HepG2 (cell line): ENCODE measurements around the gene ABCA2. TPM values are rescaled to one million over a fixed set of nuclear protein-coding genes. Genes with fewer than 3 reads are reported as not detected.

Experiments
- DMAP1 ChIP-seq: IDR thresholded peaks from 2 replicates; pipeline ENCODE4 v1.6.1; 2016
- DR1 ChIP-seq: sonication (generic); formaldehyde crosslinking; IDR thresholded peaks from 2 replicates; pipeline ENCODE4 v1.8.0; 2021; ENCODE audit warnings: mild to moderate bottlenecking, missing genetic modification reagents, inconsistent platforms
- FOXK1 ChIP-seq: sonication (generic); formaldehyde crosslinking; IDR thresholded peaks from 2 replicates; pipeline ENCODE4 v1.4.0; 2020; ENCODE audit warnings: low read depth, missing genetic modification reagents, borderline replicate concordance
- HNRNPLL ChIP-seq: fragments of 200-400 bp; formaldehyde crosslinking; IDR thresholded peaks from 2 replicates; pipeline ENCODE4 v1.6.1; 2017; ENCODE audit warnings: mild to moderate bottlenecking, low read depth, low read length; ENCODE audit not compliant: poor library complexity, severe bottlenecking
- ISL2 ChIP-seq: sonication (generic); formaldehyde crosslinking; IDR thresholded peaks from 2 replicates; pipeline ENCODE4 v1.5.0; 2020; ENCODE audit warnings: missing genetic modification reagents
- KLF6 ChIP-seq: IDR thresholded peaks from 2 replicates; pipeline ENCODE4 v1.8.0; 2016; ENCODE audit warnings: missing biosample characterization, missing genetic modification reagents
- LRRFIP1 ChIP-seq: sonication (generic); formaldehyde crosslinking; conservative IDR thresholded peaks from 2 replicates; pipeline ENCODE4 v1.4.0; 2020; ENCODE audit warnings: missing genetic modification reagents
- NFKB2 ChIP-seq: sonication (generic); formaldehyde crosslinking; IDR thresholded peaks from 2 replicates; pipeline ENCODE4 v1.4.0; 2020; ENCODE audit warnings: missing genetic modification reagents, borderline replicate concordance
- NR2F2 ChIP-seq: IDR thresholded peaks from 2 replicates; pipeline ENCODE4 v1.6.1; 2012; ENCODE audit warnings: low read depth, inconsistent platforms, borderline replicate concordance
- RELA ChIP-seq: sonication (generic); formaldehyde crosslinking; IDR thresholded peaks from 2 replicates; pipeline ENCODE4 v1.4.0; 2020; ENCODE audit warnings: missing genetic modification reagents
- SMARCC2 ChIP-seq: fragments of 450-650 bp; IDR thresholded peaks from 2 replicates; pipeline ENCODE4 v1.6.1; 2017; ENCODE audit warnings: antibody characterized with exemption, mild to moderate bottlenecking
- SOX6 ChIP-seq, 2 experiments: fragments of 450-650 bp in 1 of 2; sonication (generic) in 1 of 2; formaldehyde crosslinking in 1 of 2; IDR thresholded peaks; 2 replicates each; pipeline versions ENCODE4 v1.4.0 to v1.6.1; 2017 to 2020; ENCODE audit warnings: antibody characterized with exemption in 1 of 2, mild to moderate bottlenecking in 1 of 2, missing genetic modification reagents in 1 of 2
- SUZ12 ChIP-seq: fragments of 150-350 bp; IDR thresholded peaks from 2 replicates; pipeline ENCODE4 v1.6.1; 2014; ENCODE audit warnings: low read depth, low read length
- ZNF253 ChIP-seq: sonication (generic); formaldehyde crosslinking; IDR thresholded peaks from 2 replicates; pipeline ENCODE4 v1.8.0; 2022; ENCODE audit warnings: mild to moderate bottlenecking, missing genetic modification reagents, borderline replicate concordance
- ZNF264 ChIP-seq: sonication (generic); formaldehyde crosslinking; IDR thresholded peaks from 2 replicates; pipeline ENCODE4 v1.4.0; 2020; ENCODE audit warnings: missing genetic modification reagents
- ZNF501 ChIP-seq: sonication (generic); formaldehyde crosslinking; IDR thresholded peaks from 2 replicates; pipeline ENCODE4 v1.5.1; 2020; ENCODE audit warnings: mild to moderate bottlenecking, moderate library complexity, missing genetic modification reagents
- ZNF543 ChIP-seq: sonication (generic); formaldehyde crosslinking; IDR thresholded peaks from 2 replicates; pipeline ENCODE4 v1.4.0; 2020; ENCODE audit warnings: mild to moderate bottlenecking, missing genetic modification reagents
- ZNF547 ChIP-seq: sonication (generic); formaldehyde crosslinking; IDR thresholded peaks from 2 replicates; pipeline ENCODE4 v1.5.1; 2020; ENCODE audit warnings: mild to moderate bottlenecking, missing genetic modification reagents
- polyA plus RNA-seq, 8 experiments: library from polyadenylated mRNA; depleted of rRNA in 3 of 8; stranded (reverse) in 7 of 8; unstranded in 1 of 8; fragments of >200 nt; fragmentation: Illumina TruSeq in 4 of 8; extraction: Trizol in 4 of 8; gene quantifications; 2 replicates each; pipeline versions ENCODE4 v1.2.1 to v1.2.3, GENCODE V29; 2011 to 2016; ENCODE audit warnings: low read depth in 4 of 8, missing spikeins in 1 of 8, mixed read lengths in 1 of 8; ENCODE audit not compliant: insufficient read depth in 1 of 8
- total RNA-seq, 5 experiments: library from RNA; depleted of rRNA; stranded (reverse); fragments of >200 nt; fragmentation: Illumina TruSeq; extraction: Trizol; gene quantifications; 2 replicates each; pipeline ENCODE4 v1.2.3, GENCODE V29; 2016; ENCODE audit warnings: low read depth in 1 of 5
- TF ChIP-seq, protein P1 (sequence below): sonication (generic); formaldehyde crosslinking; IDR thresholded peaks from 2 replicates; pipeline ENCODE4 v1.4.0; 2020; ENCODE audit warnings: mild to moderate bottlenecking, missing genetic modification reagents
- TF ChIP-seq, protein P2 (sequence below): sonication (generic); formaldehyde crosslinking; IDR thresholded peaks from 2 replicates; pipeline ENCODE4 v1.9.0; 2021; ENCODE audit warnings: missing genetic modification reagents, borderline replicate concordance
- TF ChIP-seq, protein P3 (sequence below): sonication (generic); formaldehyde crosslinking; IDR thresholded peaks from 2 replicates; pipeline ENCODE4 v1.8.0; 2023; ENCODE audit warnings: mild to moderate bottlenecking, missing genetic modification reagents

Gene ABCA2
- total and polyA plus RNA-seq, 2 of the 13 experiments (the other 11 are each of a cell fraction or from before 2014, with no cell fraction given): 2.9 to 19.2 TPM

- TF ChIP-seq NR2F2: no peak
- TF ChIP-seq NFKB2 (CRISPR knock-in tag): no peak
- TF ChIP-seq DMAP1 (CRISPR knock-in tag): no peak
- TF ChIP-seq, protein P1, sequence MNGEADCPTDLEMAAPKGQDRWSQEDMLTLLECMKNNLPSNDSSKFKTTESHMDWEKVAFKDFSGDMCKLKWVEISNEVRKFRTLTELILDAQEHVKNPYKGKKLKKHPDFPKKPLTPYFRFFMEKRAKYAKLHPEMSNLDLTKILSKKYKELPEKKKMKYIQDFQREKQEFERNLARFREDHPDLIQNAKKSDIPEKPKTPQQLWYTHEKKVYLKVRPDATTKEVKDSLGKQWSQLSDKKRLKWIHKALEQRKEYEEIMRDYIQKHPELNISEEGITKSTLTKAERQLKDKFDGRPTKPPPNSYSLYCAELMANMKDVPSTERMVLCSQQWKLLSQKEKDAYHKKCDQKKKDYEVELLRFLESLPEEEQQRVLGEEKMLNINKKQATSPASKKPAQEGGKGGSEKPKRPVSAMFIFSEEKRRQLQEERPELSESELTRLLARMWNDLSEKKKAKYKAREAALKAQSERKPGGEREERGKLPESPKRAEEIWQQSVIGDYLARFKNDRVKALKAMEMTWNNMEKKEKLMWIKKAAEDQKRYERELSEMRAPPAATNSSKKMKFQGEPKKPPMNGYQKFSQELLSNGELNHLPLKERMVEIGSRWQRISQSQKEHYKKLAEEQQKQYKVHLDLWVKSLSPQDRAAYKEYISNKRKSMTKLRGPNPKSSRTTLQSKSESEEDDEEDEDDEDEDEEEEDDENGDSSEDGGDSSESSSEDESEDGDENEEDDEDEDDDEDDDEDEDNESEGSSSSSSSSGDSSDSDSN (CRISPR knock-in tag): 0 out of 2 replicates have a peak, but pooled peaks have one; percentile 0
- TF ChIP-seq ZNF501 (CRISPR knock-in tag): no peak
- TF ChIP-seq ISL2 (CRISPR knock-in tag): no peak
- no peak for TF ChIP-seq RELA (CRISPR knock-in tag)
- no peak for TF ChIP-seq SUZ12
- no peak for TF ChIP-seq DR1 (CRISPR knock-in tag)
- TF ChIP-seq SMARCC2: no peak
- TF ChIP-seq LRRFIP1: no peak
- TF ChIP-seq, protein P2, sequence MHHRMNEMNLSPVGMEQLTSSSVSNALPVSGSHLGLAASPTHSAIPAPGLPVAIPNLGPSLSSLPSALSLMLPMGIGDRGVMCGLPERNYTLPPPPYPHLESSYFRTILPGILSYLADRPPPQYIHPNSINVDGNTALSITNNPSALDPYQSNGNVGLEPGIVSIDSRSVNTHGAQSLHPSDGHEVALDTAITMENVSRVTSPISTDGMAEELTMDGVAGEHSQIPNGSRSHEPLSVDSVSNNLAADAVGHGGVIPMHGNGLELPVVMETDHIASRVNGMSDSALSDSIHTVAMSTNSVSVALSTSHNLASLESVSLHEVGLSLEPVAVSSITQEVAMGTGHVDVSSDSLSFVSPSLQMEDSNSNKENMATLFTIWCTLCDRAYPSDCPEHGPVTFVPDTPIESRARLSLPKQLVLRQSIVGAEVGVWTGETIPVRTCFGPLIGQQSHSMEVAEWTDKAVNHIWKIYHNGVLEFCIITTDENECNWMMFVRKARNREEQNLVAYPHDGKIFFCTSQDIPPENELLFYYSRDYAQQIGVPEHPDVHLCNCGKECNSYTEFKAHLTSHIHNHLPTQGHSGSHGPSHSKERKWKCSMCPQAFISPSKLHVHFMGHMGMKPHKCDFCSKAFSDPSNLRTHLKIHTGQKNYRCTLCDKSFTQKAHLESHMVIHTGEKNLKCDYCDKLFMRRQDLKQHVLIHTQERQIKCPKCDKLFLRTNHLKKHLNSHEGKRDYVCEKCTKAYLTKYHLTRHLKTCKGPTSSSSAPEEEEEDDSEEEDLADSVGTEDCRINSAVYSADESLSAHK (CRISPR knock-in tag): no peak
- no peak for TF ChIP-seq FOXK1 (CRISPR knock-in tag)
- TF ChIP-seq ZNF253: no peak
- TF ChIP-seq ZNF264 (CRISPR knock-in tag): no peak
- TF ChIP-seq ZNF543 (CRISPR knock-in tag): no peak
- TF ChIP-seq SOX6 (IDR thresholded peaks at IDR 0.05): no peak
- TF ChIP-seq SOX6 (CRISPR knock-in tag; IDR thresholded peaks at IDR 0.05): no peak
- TF ChIP-seq KLF6 (CRISPR knock-in tag): no peak
- TF ChIP-seq ZNF547 (CRISPR knock-in tag): no peak
- TF ChIP-seq HNRNPLL: no peak
- TF ChIP-seq, protein P3, sequence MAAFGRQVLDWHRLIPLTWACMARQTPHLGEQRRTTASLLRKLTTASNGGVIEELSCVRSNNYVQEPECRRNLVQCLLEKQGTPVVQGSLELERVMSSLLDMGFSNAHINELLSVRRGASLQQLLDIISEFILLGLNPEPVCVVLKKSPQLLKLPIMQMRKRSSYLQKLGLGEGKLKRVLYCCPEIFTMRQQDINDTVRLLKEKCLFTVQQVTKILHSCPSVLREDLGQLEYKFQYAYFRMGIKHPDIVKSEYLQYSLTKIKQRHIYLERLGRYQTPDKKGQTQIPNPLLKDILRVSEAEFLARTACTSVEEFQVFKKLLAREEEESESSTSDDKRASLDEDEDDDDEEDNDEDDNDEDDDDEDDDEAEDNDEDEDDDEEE (CRISPR knock-in tag): no peak
These were observed 40.8 kb upstream of the ABCA2 start (continued) for GRCh38 chr9:137068539-137069507.
